Transverse colon (tissue), 4 donors: ENCODE results near the gene NCKAP5. TPM values are rescaled to one million over a fixed set of nuclear protein-coding genes. Genes with fewer than 3 reads are reported as not detected.

Source experiments
- DNase-seq: peaks from one replicate; pipeline ENCODE4 v3.0.0-alpha.2; 2019
- H3K27ac ChIP-seq, 4 donors: fragments of 200-600 bp; sonication (generic); 2 replicates each; pipeline ENCODE4 v1.5.1; 2016 to 2018; ENCODE audit warnings: inconsistent platforms in 4 of 4
- H3K27me3 ChIP-seq: fragments of 200-600 bp; sonication (generic); 2 replicates; pipeline ENCODE4 v1.5.1; 2017; ENCODE audit warnings: inconsistent platforms
- H3K36me3 ChIP-seq, 4 donors: fragments of 200-600 bp; sonication (generic); 2 replicates each; pipeline ENCODE4 v1.5.1; 2017 to 2019; ENCODE audit warnings: inconsistent platforms in 4 of 4
- H3K4me1 ChIP-seq, 4 donors: fragments of 200-600 bp; sonication (generic); 2 replicates each; pipeline ENCODE4 v1.5.1; 2017 to 2020; ENCODE audit warnings: inconsistent platforms in 4 of 4
- H3K4me3 ChIP-seq, 4 donors: fragments of 200-600 bp; sonication (generic); 1 replicate in 1 of 4; 2 replicates in 3 of 4; pipeline versions ENCODE4 v1.5.1 to v1.6.1; 2017 to 2019; ENCODE audit warnings: inconsistent platforms in 4 of 4
- H3K9me3 ChIP-seq, 2 donors: fragments of 200-600 bp; sonication (generic); 2 replicates each; pipeline ENCODE4 v1.5.1; 2017 to 2019; ENCODE audit warnings: inconsistent platforms in 2 of 2
- EP300 ChIP-seq: sonication (generic); formaldehyde crosslinking; IDR thresholded peaks from one replicate; pipeline ENCODE4 v1.6.1; 2017; ENCODE audit warnings: antibody characterized with exemption, low read depth
- POLR2A ChIP-seq: fragments of 450-650 bp; IDR thresholded peaks from one replicate; pipeline ENCODE4 v1.6.1; 2016; ENCODE audit warnings: antibody characterized with exemption, mild to moderate bottlenecking, moderate library complexity
- POLR2AphosphoS5 ChIP-seq, 3 donors: sonication (generic); formaldehyde crosslinking; IDR thresholded peaks; one replicate each; pipeline ENCODE4 v1.6.1; 2016; ENCODE audit warnings: antibody characterized with exemption in 3 of 3
- WGBS, 2 donors: methylation state at CpG; one replicate each; pipeline ENCODE4 v1.1.5; 2018; ENCODE audit warnings: low coverage in 1 of 2; 5-methylcytosine and 5-hydroxymethylcytosine counted together
- in situ Hi-C, 4 donors: fragments of 200-750 bp; cut with MboI; loops; one replicate each; pipeline versions ENCODE4 v1.15.0 to v1.15.1; 2017; ENCODE audit warnings: low sequenced_read_pairs in 3 of 4, low pct_ligation_motif_present in 1 of 4, low pct_unique_long_range_greater_than_20kb in 1 of 4
- intact Hi-C: fragments of 100-400 bp; cut with DNase I; formaldehyde crosslinking; loops from one replicate; pipeline ENCODE4 v1.15.1; 2023; ENCODE audit warnings: low total_unique reads
- total RNA-seq, 4 donors: library from RNA; depleted of rRNA; stranded (reverse); fragments of >200 nt; gene quantifications; one replicate each; pipeline ENCODE4 v1.1.0, GENCODE V29; 2016
- TF ChIP-seq, protein P1 (sequence below), 5 experiments: fragments of 200-600 bp in 3 of 5; fragments of 450-650 bp in 2 of 5; sonication (generic) in 3 of 5; IDR thresholded peaks; 1 replicate in 2 of 5; 2 replicates in 3 of 5; pipeline ENCODE4 v1.5.1; 2016 to 2017; ENCODE audit warnings: antibody characterized with exemption in 5 of 5, inconsistent platforms in 3 of 5, mild to moderate bottlenecking in 2 of 5, moderate library complexity in 1 of 5

The NCKAP5 gene
- total RNA-seq, 4 donors from 2014 or later, result 1.1 to 10.9 (median 5.0) TPM

DNA sequence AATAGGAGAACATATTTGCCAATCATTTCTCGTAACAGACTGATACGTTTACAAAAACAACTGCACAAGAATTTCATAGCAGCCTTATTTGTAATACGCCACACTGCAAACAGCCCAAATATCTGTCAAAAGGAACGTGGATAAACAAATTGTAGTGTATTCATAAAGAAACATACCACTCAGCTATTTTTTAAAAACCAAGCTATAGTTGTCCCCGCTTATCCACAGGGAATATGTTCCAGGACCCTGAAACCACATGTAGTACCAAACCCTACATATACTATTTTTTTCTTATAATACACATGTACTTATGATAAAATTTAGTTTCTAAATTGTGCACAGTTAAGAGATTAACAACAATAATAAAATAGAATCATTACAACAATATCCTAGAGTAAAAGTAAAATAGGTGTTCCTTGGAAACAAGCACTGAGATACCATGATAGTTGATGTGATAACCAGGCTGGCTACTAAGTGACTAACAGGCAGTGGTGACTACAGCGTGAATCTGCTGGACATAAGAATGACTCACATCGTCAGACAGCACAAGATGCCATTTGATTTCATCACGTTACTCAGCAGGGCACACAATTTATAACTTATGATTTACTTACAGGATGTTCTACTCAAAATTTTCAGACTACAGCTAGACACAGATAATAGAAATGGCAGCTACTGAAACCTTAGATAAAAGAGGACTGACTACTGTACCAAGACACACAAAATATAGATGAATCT is 367.4 kb downstream of the NCKAP5 start:
- TF ChIP-seq, protein P1, sequence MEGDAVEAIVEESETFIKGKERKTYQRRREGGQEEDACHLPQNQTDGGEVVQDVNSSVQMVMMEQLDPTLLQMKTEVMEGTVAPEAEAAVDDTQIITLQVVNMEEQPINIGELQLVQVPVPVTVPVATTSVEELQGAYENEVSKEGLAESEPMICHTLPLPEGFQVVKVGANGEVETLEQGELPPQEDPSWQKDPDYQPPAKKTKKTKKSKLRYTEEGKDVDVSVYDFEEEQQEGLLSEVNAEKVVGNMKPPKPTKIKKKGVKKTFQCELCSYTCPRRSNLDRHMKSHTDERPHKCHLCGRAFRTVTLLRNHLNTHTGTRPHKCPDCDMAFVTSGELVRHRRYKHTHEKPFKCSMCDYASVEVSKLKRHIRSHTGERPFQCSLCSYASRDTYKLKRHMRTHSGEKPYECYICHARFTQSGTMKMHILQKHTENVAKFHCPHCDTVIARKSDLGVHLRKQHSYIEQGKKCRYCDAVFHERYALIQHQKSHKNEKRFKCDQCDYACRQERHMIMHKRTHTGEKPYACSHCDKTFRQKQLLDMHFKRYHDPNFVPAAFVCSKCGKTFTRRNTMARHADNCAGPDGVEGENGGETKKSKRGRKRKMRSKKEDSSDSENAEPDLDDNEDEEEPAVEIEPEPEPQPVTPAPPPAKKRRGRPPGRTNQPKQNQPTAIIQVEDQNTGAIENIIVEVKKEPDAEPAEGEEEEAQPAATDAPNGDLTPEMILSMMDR (IDR thresholded peaks at IDR 0.05), result no peak
- no peaks in the 10 kb centered on the region for H3K27me3 ChIP-seq
- 77 to 85% methylated on average over 6 to 8 of the region's 8 CpGs for WGBS, 2 donors
- no peak for DNase-seq
- in situ Hi-C loops, result no loop called here
- H3K4me3 ChIP-seq, result no peak overlapping the region
- intact Hi-C loops, result no loop called here
- H3K4me1 ChIP-seq, result no peaks in the 10 kb centered on the region
- no peak overlapping the region for H3K27ac ChIP-seq
- no peaks in the 10 kb centered on the region for H3K36me3 ChIP-seq
- H3K9me3 ChIP-seq, result no peaks in the 10 kb centered on the region

DNA sequence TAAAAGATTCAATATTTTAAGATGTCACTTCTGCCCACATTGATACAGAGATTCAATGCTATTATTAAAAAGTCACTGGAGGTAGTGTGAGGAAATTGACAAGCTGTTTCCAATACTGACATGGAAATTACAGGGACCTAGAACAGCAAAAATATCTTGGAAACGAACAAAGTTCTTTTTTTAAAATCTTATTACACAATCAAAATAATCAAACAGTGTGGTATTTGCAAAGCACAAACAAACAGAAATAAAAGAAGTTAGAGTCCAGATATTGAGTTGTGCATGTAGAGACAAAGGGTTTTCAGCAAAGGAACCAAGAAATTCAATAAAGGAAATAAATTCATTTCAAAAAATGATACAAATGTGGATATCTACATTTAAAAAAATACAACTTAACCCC is 369.6 kb downstream of the NCKAP5 start:
- H3K36me3 ChIP-seq, result no peaks in the 10 kb centered on the region
- no peak overlapping the region for H3K4me3 ChIP-seq
- no peaks in the 10 kb centered on the region for H3K9me3 ChIP-seq
- no peaks in the 10 kb centered on the region for H3K27me3 ChIP-seq
- WGBS, 2 donors, result 16 to 33% methylated on average over 1 of the region's 1 CpG
- no peak for DNase-seq
- in situ Hi-C loops (no loop called here), intact Hi-C loops (no loop called here)
- H3K27ac ChIP-seq, result no peak overlapping the region
- TF ChIP-seq, protein P1 (IDR thresholded peaks at IDR 0.05), result no peak
- TF ChIP-seq POLR2A (no peak), POLR2AphosphoS5 (IDR thresholded peaks at IDR 0.05) (no peak), EP300 (no peak)
- H3K4me1 ChIP-seq, result no peaks in the 10 kb centered on the region

DNA sequence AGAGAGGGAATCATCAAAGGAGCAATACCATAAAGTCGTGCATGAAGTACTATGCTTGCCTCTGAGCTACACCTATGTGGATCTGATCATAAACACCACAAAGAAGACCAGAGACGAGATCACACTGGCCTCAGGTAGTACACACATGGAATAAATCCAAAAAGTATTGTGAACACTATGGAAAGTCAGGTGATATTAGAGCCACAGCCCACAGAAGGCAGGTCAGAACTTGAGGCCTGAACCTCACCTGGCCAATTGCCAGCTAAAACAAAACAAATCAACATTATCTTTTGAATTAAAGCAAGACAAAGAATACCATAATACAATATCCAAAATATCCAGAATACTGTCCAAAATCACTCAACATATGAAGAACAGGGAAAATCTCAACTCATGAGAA is 371.1 kb downstream of the NCKAP5 start:
- H3K4me3 ChIP-seq, result no peak overlapping the region
- no peaks in the 10 kb centered on the region for H3K27me3 ChIP-seq
- H3K36me3 ChIP-seq, result no peaks in the 10 kb centered on the region
- DNase-seq, result no peak
- intact Hi-C loops, result no loop called here
- no peaks in the 10 kb centered on the region for H3K9me3 ChIP-seq
- TF ChIP-seq, protein P1 (IDR thresholded peaks at IDR 0.05), result no peak
- TF ChIP-seq EP300 (no peak), POLR2A (no peak), POLR2AphosphoS5 (IDR thresholded peaks at IDR 0.05) (no peak)
- H3K27ac ChIP-seq, result no peak overlapping the region
- no peaks in the 10 kb centered on the region for H3K4me1 ChIP-seq
- in situ Hi-C loops, result no loop called here
- WGBS, 2 donors, result 49 to 78% methylated on average over 2 of the region's 2 CpGs

DNA sequence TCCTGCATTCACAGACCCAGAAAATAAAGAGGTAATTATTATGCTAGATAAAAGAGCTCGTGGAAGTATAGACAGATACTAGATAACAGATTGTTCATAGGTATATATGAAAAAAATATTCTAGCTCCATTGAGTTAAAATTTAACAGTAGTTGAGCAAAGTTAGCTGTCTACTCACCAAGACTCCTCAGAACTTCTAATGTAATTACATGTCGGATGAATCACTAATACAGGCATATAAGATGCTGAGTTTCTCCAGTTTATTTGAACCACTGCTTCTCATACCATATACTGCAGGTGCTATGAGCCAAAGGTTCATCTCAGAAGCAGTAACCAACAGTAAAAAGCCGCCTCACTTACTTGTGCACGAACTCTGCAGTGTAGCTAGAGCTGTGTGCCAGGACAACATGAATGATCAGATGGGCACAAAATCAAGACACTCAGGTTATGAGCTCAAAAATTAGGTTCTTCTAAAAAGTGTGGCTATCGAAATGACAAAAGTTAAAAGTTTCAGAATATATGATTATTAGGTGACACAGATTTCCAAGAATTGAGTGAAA is 373.4 kb downstream of the NCKAP5 start:
- H3K27me3 ChIP-seq, result no peaks in the 10 kb centered on the region
- 73 to 77% methylated on average over 5 of the region's 5 CpGs for WGBS, 2 donors
- no peaks in the 10 kb centered on the region for H3K4me1 ChIP-seq
- no peak for DNase-seq
- H3K9me3 ChIP-seq, result no peaks in the 10 kb centered on the region
- intact Hi-C loops (no loop called here), in situ Hi-C loops (no loop called here)
- H3K36me3 ChIP-seq, result no peaks in the 10 kb centered on the region
- TF ChIP-seq POLR2AphosphoS5 (IDR thresholded peaks at IDR 0.05) (no peak), EP300 (no peak), POLR2A (no peak)
- TF ChIP-seq, protein P1 (IDR thresholded peaks at IDR 0.05), result no peak
- H3K4me3 ChIP-seq, result no peak overlapping the region
- H3K27ac ChIP-seq, result no peak overlapping the region
